H1 (cell line): ENCODE data around the gene OR7A10. TPM values are rescaled to one million over a fixed set of nuclear protein-coding genes. Genes with fewer than 3 reads are reported as not detected.

Experiments used
- FOSL1 ChIP-seq: IDR thresholded peaks from 2 replicates; pipeline ENCODE4 v1.6.1; 2011; ENCODE audit warnings: mild to moderate bottlenecking, low read depth, low read length, moderate library complexity; ENCODE audit not compliant: insufficient read depth
- TCF12 ChIP-seq: IDR thresholded peaks from 2 replicates; pipeline ENCODE4 v1.6.1; 2011; ENCODE audit warnings: low read depth, mild to moderate bottlenecking, low read length
- polyA plus RNA-seq, 7 experiments: library from polyadenylated mRNA; depleted of rRNA in 3 of 7; stranded (reverse) in 5 of 7; unstranded in 2 of 7; fragments of >200 nt in 5 of 7; fragments of 200-250 nt in 2 of 7; gene quantifications; 1 replicate in 5 of 7; 2 replicates in 1 of 7; 4 replicates in 1 of 7; pipeline versions ENCODE4 v1.2.1 to v1.2.3, GENCODE V29; 2011 to 2013; ENCODE audit warnings: missing spikeins in 2 of 7, mixed read lengths in 2 of 7
- total RNA-seq: library from RNA; stranded (reverse); fragmentation: NEBNext Ultra II Directional; extraction: Animal tissue kit (Norgen Biotek cat#: 25700); gene quantifications from 2 replicates; pipeline ENCODE4 v1.2.1, GENCODE V29; 2021

OR7A10 gene
- total and polyA plus RNA-seq, 2 of the 8 experiments (the other 6 are each of a cell fraction or from before 2014, with no cell fraction given) = not detected

GRCh38 chr19:14826006-14826405, 22.7 kb downstream of the OR7A10 start (continued):
- TF ChIP-seq TCF12 (no peak), FOSL1 (no peak)
- TF ChIP-seq, all 59 proteins: peak for 0
